HCT116 (cell line): ENCODE results near the gene WNK4. TPM values are rescaled to one million over a fixed set of nuclear protein-coding genes. Genes with fewer than 3 reads are reported as not detected.

Source experiments
- ATAC-seq: fragments of 200-7000 bp; cut with Tn5 transposase; 2 replicates; pipeline ENCODE4 v1.9.1; 2020; ENCODE audit warnings: mild to moderate bottlenecking, moderate library complexity
- BruUV-seq: library from RNA; stranded (reverse); fragments of 400-500 nt; replicated peaks from 2 replicates; lab custom pipeline; 2021; lab: Mats Ljungman, UMichigan
- CTCF ChIA-PET: fragments of 300-600 bp; sonication (Branson Sonifier 250); formaldehyde crosslinking; loops from one replicate; lab custom pipeline; 2021; ENCODE audit warnings: antibody characterized with exemption; lab: Charles Lee
- POLR2A ChIA-PET: fragments of 300-600, 350-600 bp; sonication (Branson Sonifier 250); formaldehyde crosslinking; loops from one replicate; lab custom pipeline; 2021; ENCODE audit warnings: antibody characterized with exemption; lab: Charles Lee
- RAD21 ChIA-PET, 2 experiments: fragments of 300-600 bp; sonication (Branson Sonifier 250); formaldehyde crosslinking; loops; one replicate each; lab custom pipeline; 2023; ENCODE audit warnings: low total read pairs in 2 of 2; ENCODE audit not compliant: uncharacterized antibody in 2 of 2, unreplicated experiment in 2 of 2, low non-redundant PET in 1 of 2; lab: Charles Lee
- DNase-seq: peaks from one replicate; pipeline ENCODE4 v3.0.0-alpha.2; 2010; ENCODE audit warnings: low read depth, low spot score
- H2AFZ ChIP-seq: fragments of 200-600 bp; shearing (Covaris generic), sonication (generic); 2 replicates; pipeline ENCODE4 v1.6.1; 2017; ENCODE audit warnings: low read depth, mixed run types, mixed read lengths, antibody characterized with exemption, low read length; ENCODE audit not compliant: poor library complexity, severe bottlenecking
- H3K27ac ChIP-seq: 2 replicates; pipeline ENCODE4 v1.5.1; 2012; ENCODE audit warnings: low read depth, low read length
- H3K27me3 ChIP-seq: fragments of 200-600 bp; sonication (generic); 2 replicates; pipeline ENCODE4 v1.6.1; 2016; ENCODE audit warnings: mixed run types, low read length, mixed read lengths; ENCODE audit not compliant: insufficient read depth
- H3K36me3 ChIP-seq, 2 experiments: fragments of 200-500 bp in 1 of 2; fragments of 200-600 bp in 1 of 2; sonication (Bioruptor generic) in 1 of 2; sonication (generic) in 1 of 2; 2 replicates each; pipeline versions ENCODE4 v1.5.1 to v1.6.1; 2014 to 2016; ENCODE audit warnings: low read length in 2 of 2, inconsistent platforms in 1 of 2, mixed read lengths in 1 of 2, mixed run types in 1 of 2; ENCODE audit not compliant: insufficient read depth in 2 of 2, control insufficient read depth in 1 of 2
- H3K4me1 ChIP-seq, 2 experiments: fragments of 200-600 bp in 1 of 2; sonication (generic) in 1 of 2; 2 replicates each; pipeline versions ENCODE4 v1.5.1 to v1.6.1; 2012 to 2017; ENCODE audit warnings: low read length in 2 of 2, inconsistent platforms in 1 of 2, mild to moderate bottlenecking in 1 of 2, mixed read lengths in 1 of 2, mixed run types in 1 of 2, moderate library complexity in 1 of 2; ENCODE audit not compliant: insufficient read depth in 2 of 2, control insufficient read depth in 1 of 2
- H3K4me2 ChIP-seq: fragments of 200-600 bp; sonication (generic); 2 replicates; pipeline ENCODE4 v1.6.1; 2017; ENCODE audit warnings: mixed run types, low read length, mixed read lengths
- H3K4me3 ChIP-seq, 2 experiments: fragments of 200-600 bp in 1 of 2; sonication (generic) in 1 of 2; replicated peaks in 1 of 2; 2 replicates each; pipeline ENCODE4 v1.5.1; 2011 to 2016; ENCODE audit warnings: low read length in 2 of 2, control low read depth in 1 of 2, low read depth in 1 of 2, mild to moderate bottlenecking in 1 of 2, mixed read lengths in 1 of 2, mixed run types in 1 of 2
- H3K79me2 ChIP-seq: fragments of 200-600 bp; sonication (generic); 2 replicates; pipeline ENCODE4 v1.6.1; 2017; ENCODE audit warnings: mild to moderate bottlenecking, mixed run types, low read length, moderate library complexity, mixed read lengths; ENCODE audit not compliant: insufficient read depth
- H3K9ac ChIP-seq: fragments of 200-600 bp; sonication (generic); 2 replicates; pipeline ENCODE4 v1.6.1; 2016; ENCODE audit warnings: low read length, mixed read lengths
- H3K9me2 ChIP-seq: fragments of 200-600 bp; sonication (generic), shearing (Covaris generic); 2 replicates; pipeline ENCODE4 v1.6.1; 2017; ENCODE audit warnings: mixed run types, mild to moderate bottlenecking, moderate library complexity; ENCODE audit not compliant: insufficient read depth
- H3K9me3 ChIP-seq, 2 experiments: fragments of 200-500 bp in 1 of 2; fragments of 200-600 bp in 1 of 2; sonication (Bioruptor generic) in 1 of 2; sonication (generic) in 1 of 2; 2 replicates each; pipeline ENCODE4 v1.6.1; 2014 to 2017; ENCODE audit warnings: low read length in 2 of 2, mixed read lengths in 2 of 2, inconsistent platforms in 1 of 2, low read depth in 1 of 2, mild to moderate bottlenecking in 1 of 2, mixed run types in 1 of 2, moderate library complexity in 1 of 2; ENCODE audit not compliant: control insufficient read depth in 1 of 2, insufficient read depth in 1 of 2
- H4K20me1 ChIP-seq: fragments of 200-600 bp; sonication (generic), shearing (Covaris generic); 2 replicates; pipeline ENCODE4 v1.6.1; 2017; ENCODE audit warnings: mixed run types, mild to moderate bottlenecking, moderate library complexity; ENCODE audit not compliant: insufficient read depth
- CBX3 ChIP-seq: IDR thresholded peaks from 2 replicates; pipeline ENCODE4 v1.6.1; 2012; ENCODE audit warnings: low read depth
- CEBPB ChIP-seq: IDR thresholded peaks from 2 replicates; pipeline ENCODE4 v1.6.1; 2012; ENCODE audit warnings: low read depth
- EGR1 ChIP-seq: IDR thresholded peaks from 2 replicates; pipeline ENCODE4 v1.6.1; 2012; ENCODE audit warnings: low read depth
- ELF1 ChIP-seq: IDR thresholded peaks from 2 replicates; pipeline ENCODE4 v1.6.1; 2012; ENCODE audit warnings: low read depth, borderline replicate concordance
- EZH2 ChIP-seq: fragments of 200-600 bp; sonication (generic); IDR thresholded peaks from 2 replicates; pipeline ENCODE4 v1.6.1; 2017; ENCODE audit warnings: antibody characterized with exemption, mixed run types
- EZH2phosphoT487 ChIP-seq: fragments of 200-600 bp; IDR thresholded peaks from 2 replicates; pipeline ENCODE4 v1.6.1; 2018; ENCODE audit warnings: antibody characterized with exemption, borderline replicate concordance
- FOSL1 ChIP-seq: IDR thresholded peaks from 2 replicates; pipeline ENCODE4 v1.6.1; 2012; ENCODE audit warnings: low read depth
- POLR2A ChIP-seq: IDR thresholded peaks from 2 replicates; pipeline ENCODE4 v1.7.0; 2011; ENCODE audit warnings: borderline replicate concordance; ENCODE audit not compliant: insufficient read depth, insufficient read length; ENCODE audit errors: extremely low read depth
- RAD21 ChIP-seq: IDR thresholded peaks from 2 replicates; pipeline ENCODE4 v1.6.1; 2012; ENCODE audit warnings: low read depth, mild to moderate bottlenecking
- SIN3A ChIP-seq: IDR thresholded peaks from 2 replicates; pipeline ENCODE4 v1.6.1; 2012; ENCODE audit warnings: low read depth
- SP1 ChIP-seq: IDR thresholded peaks from 2 replicates; pipeline ENCODE4 v1.6.1; 2012; ENCODE audit warnings: low read depth
- SRF ChIP-seq: IDR thresholded peaks from 2 replicates; pipeline ENCODE4 v1.6.1; 2012; ENCODE audit warnings: low read depth
- ZFX ChIP-seq: fragments of 450-650 bp; IDR thresholded peaks from 2 replicates; pipeline ENCODE4 v1.6.1; 2017
- ZNF274 ChIP-seq: fragments of 200-500 bp; sonication (Bioruptor generic); IDR thresholded peaks from 2 replicates; pipeline ENCODE4 v1.6.1; 2014; ENCODE audit warnings: mild to moderate bottlenecking, low read depth, low read length, inconsistent platforms
- intact Hi-C: fragments of 100-400 bp; cut with micrococcal nuclease; formaldehyde crosslinking; loops from 2 replicates; pipeline ENCODE4 v1.10.0; 2022
- total RNA-seq: library from RNA; stranded (reverse); gene quantifications from one replicate; pipeline ENCODE4 v1.2.1, GENCODE V29; 2021; ENCODE audit not compliant: unreplicated experiment
- TF ChIP-seq, protein P1 (sequence below): IDR thresholded peaks from 2 replicates; pipeline ENCODE4 v1.6.1; 2012
- TF ChIP-seq, protein P2 (sequence below): IDR thresholded peaks from 2 replicates; pipeline ENCODE4 v1.6.1; 2011; ENCODE audit warnings: mild to moderate bottlenecking, low read length, moderate library complexity; ENCODE audit not compliant: insufficient replicate concordance; ENCODE audit errors: extremely low read depth
- TF ChIP-seq, protein P3 (sequence below), 3 experiments: fragments of 200-600 bp in 1 of 3; sonication (generic) in 1 of 3; IDR thresholded peaks in 2 of 3; conservative IDR thresholded peaks in 1 of 3; 2 replicates each; pipeline ENCODE4 v1.5.1; 2012 to 2017; ENCODE audit warnings: low read depth in 2 of 3, low read length in 2 of 3, antibody characterized with exemption in 1 of 3, borderline replicate concordance in 1 of 3, control low read depth in 1 of 3, mild to moderate bottlenecking in 1 of 3, mixed read lengths in 1 of 3, mixed run types in 1 of 3, moderate library complexity in 1 of 3; ENCODE audit not compliant: insufficient read depth in 1 of 3

Gene WNK4
- total RNA-seq, 1 experiment from 2014 or later: 4.5 TPM

GRCh38 chr17:42775534-42776098 lies 4.8 kb upstream of the WNK4 start:
- Histone ChIP-seq H3K4me3 (no peak overlapping the region), H3K27ac (no peak overlapping the region), H3K9me3 (no peaks in the 10 kb centered on the region), H3K79me2 (peaks cover 19% of the 10 kb centered on the region), H3K27me3 (no peaks in the 10 kb centered on the region), H3K36me3 (peaks cover 10 to 22% of the 10 kb centered on the region in 2 experiments), H3K4me2 (no peak overlapping the region), H3K9ac (no peak overlapping the region), H3K4me1 (peaks cover 8 to 12% of the 10 kb centered on the region in 2 experiments; a peak in 2 of 4 replicates), H3K9me2 (no peaks in the 10 kb centered on the region), H4K20me1 (no peaks in the 10 kb centered on the region), H2AFZ (no peak overlapping the region)
- ChIA-PET CTCF (no interaction called here), RAD21 (no interaction called here), POLR2A (no interaction called here)
- intact Hi-C loops: no loop called here
- TF ChIP-seq ELF1: no peak
- TF ChIP-seq SP1: no peak
- TF ChIP-seq EZH2: no peak
- TF ChIP-seq, protein P1, sequence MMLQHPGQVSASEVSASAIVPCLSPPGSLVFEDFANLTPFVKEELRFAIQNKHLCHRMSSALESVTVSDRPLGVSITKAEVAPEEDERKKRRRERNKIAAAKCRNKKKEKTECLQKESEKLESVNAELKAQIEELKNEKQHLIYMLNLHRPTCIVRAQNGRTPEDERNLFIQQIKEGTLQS: no peak
- TF ChIP-seq CBX3: no peak
- no peak for TF ChIP-seq EGR1
- TF ChIP-seq ZNF274: no peak
- no peak for TF ChIP-seq ZFX
- no peak for TF ChIP-seq RAD21
- TF ChIP-seq SIN3A: no peak
- no peak for TF ChIP-seq EZH2phosphoT487
- DNase-seq (no peak), ATAC-seq (no peak)
- BruUV-seq: no TSS peak

DNA sequence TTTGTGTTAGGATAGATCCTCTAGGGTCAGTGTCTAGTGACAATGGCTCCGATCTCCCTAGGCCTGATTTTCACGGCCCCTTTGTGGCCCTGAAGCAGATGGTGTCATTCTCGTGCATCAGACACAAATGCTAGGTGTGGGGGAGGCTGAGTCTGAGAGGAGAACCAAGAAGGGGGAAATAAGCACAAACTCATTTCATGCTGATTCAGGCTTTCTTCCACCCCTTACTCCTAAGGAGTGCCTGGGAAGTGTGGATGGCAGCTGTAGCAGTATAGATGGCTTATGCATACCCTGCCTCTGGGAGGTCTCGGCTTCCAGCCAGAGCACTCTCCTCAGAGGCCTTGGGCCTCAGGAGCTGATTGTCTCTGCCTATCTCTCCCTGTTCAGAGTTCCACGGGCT lies 1.8 kb upstream of the WNK4 start:
- BruUV-seq: no TSS peak
- Histone ChIP-seq H2AFZ (no peak overlapping the region), H3K79me2 (peaks cover 16% of the 10 kb centered on the region), H3K4me3 (no peak overlapping the region), H3K27ac (no peak overlapping the region), H3K4me2 (no peak overlapping the region), H3K4me1 (peaks cover 11 to 22% of the 10 kb centered on the region in 2 experiments), H3K36me3 (peaks cover 10 to 22% of the 10 kb centered on the region in 2 experiments), H3K9me2 (no peaks in the 10 kb centered on the region), H3K9ac (no peak overlapping the region), H3K9me3 (no peaks in the 10 kb centered on the region), H3K27me3 (no peaks in the 10 kb centered on the region), H4K20me1 (no peaks in the 10 kb centered on the region)
- DNase-seq (no peak), ATAC-seq (no peak)
- POLR2A ChIA-PET: no interaction called here
- intact Hi-C loops: no loop called here
- CTCF ChIA-PET: interaction anchor here (1.8 kb wide), 1 partner anchor 15 kb away, joined by 6 read pairs; no protein-coding TSS in a partner anchor
- RAD21 ChIA-PET: no interaction called here
- TF ChIP-seq SP1 (no peak), FOSL1 (no peak), EGR1 (no peak), CEBPB (no peak), EZH2phosphoT487 (no peak), ELF1 (no peak), CBX3 (no peak), RAD21 (no peak), SRF (no peak), ZFX (no peak), POLR2A (no peak)
- TF ChIP-seq, protein P2, sequence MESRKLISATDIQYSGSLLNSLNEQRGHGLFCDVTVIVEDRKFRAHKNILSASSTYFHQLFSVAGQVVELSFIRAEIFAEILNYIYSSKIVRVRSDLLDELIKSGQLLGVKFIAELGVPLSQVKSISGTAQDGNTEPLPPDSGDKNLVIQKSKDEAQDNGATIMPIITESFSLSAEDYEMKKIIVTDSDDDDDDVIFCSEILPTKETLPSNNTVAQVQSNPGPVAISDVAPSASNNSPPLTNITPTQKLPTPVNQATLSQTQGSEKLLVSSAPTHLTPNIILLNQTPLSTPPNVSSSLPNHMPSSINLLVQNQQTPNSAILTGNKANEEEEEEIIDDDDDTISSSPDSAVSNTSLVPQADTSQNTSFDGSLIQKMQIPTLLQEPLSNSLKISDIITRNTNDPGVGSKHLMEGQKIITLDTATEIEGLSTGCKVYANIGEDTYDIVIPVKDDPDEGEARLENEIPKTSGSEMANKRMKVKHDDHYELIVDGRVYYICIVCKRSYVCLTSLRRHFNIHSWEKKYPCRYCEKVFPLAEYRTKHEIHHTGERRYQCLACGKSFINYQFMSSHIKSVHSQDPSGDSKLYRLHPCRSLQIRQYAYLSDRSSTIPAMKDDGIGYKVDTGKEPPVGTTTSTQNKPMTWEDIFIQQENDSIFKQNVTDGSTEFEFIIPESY: no peak
- TF ChIP-seq, protein P1: no peak
- TF ChIP-seq, protein P3, sequence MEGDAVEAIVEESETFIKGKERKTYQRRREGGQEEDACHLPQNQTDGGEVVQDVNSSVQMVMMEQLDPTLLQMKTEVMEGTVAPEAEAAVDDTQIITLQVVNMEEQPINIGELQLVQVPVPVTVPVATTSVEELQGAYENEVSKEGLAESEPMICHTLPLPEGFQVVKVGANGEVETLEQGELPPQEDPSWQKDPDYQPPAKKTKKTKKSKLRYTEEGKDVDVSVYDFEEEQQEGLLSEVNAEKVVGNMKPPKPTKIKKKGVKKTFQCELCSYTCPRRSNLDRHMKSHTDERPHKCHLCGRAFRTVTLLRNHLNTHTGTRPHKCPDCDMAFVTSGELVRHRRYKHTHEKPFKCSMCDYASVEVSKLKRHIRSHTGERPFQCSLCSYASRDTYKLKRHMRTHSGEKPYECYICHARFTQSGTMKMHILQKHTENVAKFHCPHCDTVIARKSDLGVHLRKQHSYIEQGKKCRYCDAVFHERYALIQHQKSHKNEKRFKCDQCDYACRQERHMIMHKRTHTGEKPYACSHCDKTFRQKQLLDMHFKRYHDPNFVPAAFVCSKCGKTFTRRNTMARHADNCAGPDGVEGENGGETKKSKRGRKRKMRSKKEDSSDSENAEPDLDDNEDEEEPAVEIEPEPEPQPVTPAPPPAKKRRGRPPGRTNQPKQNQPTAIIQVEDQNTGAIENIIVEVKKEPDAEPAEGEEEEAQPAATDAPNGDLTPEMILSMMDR (IDR thresholded peaks at IDR 0.05 in 2 of 3, conservative IDR thresholded peaks at IDR 0.05 in 1 of 3; ENCODE audit: borderline replicate concordance in 1 of 3, insufficient read depth in 1 of 3, low read depth in 2 of 3, low read length in 2 of 3): no peak
